ENCODE data around the gene SPATA31E1.
"Not testable (repeated sequence)": the region's sequence is repeated elsewhere in the genome, so short reads cannot be mapped to it uniquely, and the experiment has no call there.

The SPATA31E1 gene

GRCh38 chr9:87886210-87886932 lies 3.7 kb downstream of the SPATA31E1 start:
- DNase-seq: peak; percentile 40

DNA sequence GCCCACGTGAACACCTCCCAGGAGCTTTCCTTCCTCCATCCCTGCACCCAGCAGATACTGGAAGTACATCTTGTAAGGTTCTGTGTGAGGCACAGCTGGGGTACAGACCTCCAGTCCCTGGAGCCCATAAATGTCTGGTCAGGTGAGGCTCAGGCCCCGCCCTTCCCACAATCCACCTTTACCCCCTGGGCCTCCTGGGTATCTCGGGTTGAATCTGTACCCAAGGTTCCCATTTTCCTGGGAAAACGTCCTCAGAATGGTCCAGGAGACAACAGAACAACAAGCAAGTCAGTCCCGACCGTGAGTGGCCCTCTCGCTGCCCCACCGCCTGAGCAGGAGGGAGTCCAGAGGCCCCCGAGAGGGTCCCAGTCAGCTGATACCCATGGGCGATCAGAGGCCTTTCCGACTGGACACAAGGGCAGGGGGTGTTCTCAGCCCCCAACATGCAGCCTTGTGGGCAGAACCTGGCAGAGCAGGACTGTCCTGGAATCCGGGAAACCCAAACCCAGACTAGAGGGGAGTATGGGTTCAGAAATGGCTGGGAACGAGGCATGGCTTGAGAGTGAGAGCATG lies 4.3 kb downstream of the SPATA31E1 start:
- DNase-seq: no peak

DNA sequence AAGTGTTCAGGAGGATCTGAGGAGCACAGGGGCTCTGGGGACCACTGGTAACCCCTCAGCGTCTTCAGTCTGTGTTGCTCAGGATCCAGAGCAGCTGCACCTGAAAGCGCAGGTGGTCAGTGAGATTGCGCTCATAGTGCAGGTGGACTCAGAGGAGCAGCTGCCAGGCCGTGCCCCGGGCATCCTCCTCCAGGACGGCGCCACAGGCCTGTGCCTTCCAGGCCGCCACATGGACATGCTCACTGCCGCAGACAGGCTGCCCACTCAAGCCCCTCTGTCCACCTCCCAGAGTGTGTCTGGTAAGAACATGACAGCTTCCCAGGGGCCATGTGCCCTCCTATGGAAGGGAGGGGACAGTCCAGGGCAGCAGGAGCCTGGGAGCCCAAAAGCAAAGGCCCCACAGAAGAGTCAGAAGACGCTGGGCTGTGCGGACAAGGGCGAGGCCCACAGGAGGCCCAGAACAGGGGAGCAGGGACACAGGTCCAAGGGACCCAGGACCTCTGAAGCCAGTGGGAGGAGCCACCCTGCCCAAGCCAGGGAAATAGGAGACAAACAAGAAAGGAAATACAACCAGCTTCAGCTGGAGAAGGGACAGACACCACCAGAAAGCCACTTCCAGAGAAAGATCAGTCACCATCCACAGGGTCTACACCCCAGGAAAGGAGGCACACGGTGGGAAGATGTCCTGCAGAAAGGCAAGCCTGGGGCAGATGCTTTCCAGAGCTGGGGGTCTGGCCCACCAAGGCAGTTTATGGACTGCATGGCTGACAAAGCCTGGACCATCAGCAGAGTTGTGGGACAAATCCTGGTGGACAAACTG lies 5.2 kb downstream of the SPATA31E1 start:
- no peak for DNase-seq

DNA sequence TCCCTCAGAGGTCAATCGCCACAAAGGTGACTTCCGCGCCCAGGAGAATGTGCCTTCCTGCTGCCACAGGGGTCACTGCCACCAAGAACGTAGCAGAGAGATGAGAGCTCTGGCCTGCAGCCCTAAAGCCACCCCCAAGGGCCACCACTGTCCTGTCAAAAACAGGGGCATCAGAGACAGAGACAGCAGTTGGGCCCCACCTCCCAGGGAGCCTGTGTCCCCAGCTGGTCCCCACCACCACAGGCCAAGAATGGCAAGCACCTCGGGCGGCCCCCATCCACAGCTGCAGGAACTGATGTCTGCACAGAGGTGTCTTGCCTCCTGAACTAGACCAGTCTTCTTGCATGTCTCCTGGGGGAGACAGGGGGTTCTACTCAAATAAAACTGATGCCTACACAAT lies 5.8 kb downstream of the SPATA31E1 start:
- no peak for DNase-seq

DNA sequence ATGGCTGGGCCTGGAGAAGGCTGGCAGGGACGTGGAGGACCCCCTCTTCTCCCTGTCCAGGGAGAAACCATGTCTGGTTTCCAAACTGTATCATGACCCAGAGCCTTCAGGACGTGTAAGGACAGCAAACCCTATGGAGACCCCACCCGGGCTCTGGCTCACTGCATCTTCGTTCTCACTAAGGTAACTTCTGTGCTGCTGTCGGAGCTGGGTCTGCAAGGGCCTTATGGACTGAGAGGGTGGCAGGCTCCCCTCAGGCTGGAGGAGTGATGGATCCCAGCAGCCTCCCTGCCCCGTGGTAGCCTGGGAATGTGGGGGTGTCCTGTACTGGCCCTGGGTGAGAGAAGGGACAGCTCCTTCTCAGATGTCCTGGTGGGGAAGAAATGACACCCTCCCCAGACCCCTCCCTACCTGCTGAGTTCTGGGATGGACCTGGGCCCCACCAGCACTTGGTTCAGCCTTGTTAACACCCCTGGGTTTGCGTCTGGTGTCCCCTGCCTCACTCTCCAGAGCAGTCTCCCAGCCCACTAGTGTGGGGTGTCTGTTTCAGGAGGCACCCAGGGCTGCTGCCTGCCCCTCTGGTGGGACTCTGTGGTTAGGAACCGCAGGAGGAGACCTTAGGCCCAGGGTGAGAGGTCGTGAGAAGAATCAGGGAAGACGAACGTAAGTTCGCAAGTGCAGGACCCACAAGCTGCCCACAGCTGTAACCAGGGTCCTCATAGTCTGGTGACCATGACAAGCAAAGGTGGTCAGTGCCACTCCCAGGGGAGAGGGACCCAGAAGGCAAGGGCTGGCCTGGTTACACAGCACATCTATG lies 6.6 kb downstream of the SPATA31E1 start:
- no peak for DNase-seq

DNA sequence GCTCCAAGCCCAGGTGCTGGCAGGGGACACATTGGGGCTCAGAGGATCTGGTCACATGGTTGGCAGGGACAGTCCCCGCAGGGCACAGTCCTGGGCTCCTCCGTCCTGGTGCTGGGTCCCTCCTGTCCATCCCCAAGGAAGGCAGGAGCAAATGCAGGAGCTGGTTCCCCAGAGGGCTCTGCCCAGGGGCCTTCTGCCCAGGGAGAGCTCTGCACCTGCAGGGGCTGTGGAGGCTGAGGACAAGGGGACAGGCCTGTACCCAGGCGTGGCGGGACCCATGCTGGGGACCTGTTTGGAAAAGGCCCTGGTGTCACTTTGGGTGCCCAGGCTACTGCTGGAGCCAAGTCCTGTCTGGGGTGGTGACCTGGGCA lies 7.2 kb downstream of the SPATA31E1 start:
- DNase-seq: no peak

DNA sequence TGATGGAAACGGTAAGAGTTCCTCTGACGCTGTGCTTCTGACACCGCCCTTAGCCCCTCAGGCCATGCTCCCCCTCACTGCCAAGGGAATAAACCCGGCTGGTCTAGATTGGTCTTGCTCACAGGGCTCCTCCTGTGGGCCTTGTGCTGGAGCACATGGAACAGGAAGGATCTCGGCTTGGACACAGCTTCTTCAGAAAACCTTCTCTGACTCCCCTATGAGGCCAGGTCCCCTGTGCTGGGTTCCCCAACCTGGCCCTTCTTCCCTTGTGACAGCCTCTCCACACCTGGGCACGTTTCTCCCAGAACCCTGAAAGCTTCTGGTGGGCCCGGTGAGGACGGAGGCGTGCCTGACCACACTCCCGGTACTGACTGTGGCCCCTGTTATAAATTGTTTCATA lies 8.2 kb downstream of the SPATA31E1 start:
- no peak for DNase-seq

DNA sequence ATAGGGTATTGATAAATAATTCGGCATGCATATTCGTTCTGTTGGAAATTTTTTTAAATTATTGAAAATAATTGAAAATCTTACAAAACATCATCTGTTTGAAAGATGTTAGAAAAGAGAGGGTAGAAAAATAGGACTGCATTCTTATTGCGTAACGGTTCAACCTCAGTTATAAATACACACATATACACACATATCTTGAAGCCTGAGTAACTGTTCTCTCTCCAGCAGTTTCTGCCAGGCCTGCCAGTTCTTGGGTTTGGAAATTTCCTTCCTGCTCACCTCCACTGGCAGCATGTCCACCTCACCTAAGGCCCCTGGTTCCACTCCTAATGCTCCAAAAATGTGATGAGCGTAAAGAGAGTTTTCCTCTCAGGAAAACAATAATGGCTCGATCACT lies 9.1 kb downstream of the SPATA31E1 start:
- DNase-seq: no peak

- no peak for DNase-seq
Measured at GRCh38 chr9:87892956-87893355, 10.3 kb downstream of the SPATA31E1 start.

DNA sequence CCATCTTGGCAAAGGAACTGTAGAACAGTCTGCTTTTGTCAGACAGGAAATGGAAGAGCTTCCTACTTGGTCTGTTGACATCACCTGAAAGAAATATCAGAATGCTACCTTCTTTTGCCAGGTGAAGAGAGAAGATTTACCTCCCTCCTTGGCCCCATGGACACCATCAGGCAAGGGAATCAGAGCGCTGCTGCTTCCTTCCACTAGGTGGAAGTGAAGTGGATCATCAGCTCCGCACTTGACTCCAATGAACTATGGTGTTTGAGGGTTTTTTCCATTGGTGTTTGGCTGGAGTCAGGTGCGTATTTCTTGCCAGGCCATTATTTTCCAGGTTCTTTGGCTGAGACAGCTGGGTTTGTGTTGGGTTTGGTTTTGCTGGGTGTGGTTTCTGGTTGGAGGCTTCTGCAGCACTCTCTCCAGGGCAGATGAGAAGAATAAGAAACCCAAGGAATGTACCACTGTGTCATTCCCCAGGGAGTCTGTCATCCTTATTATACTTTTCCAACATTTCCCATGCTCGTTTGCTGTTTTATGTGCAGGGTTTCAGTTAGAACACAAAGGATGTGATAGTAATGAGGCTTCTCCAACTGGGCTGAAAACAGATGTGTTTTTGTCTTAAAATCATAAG lies 12.4 kb downstream of the SPATA31E1 start:
- no peak for DNase-seq

DNA sequence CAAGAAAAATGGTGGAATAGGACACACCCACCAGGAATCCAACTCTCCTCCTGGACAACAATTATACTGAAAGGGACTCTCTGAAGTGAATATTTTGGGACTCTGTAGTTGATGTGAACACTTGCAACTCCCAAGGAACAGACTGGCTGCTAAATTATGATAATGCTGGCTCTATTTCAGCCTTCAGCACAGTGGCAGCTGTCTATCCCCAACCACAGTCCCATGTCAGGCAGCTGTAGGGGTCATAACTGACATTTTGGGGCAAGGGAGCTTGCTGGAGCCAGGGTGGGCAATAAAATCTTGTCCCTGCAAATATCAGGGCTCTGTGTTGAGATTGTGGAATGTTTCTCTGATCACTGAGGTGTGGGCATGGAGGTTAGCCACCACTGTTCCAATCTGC lies 14.2 kb downstream of the SPATA31E1 start:
- DNase-seq: no peak

DNA sequence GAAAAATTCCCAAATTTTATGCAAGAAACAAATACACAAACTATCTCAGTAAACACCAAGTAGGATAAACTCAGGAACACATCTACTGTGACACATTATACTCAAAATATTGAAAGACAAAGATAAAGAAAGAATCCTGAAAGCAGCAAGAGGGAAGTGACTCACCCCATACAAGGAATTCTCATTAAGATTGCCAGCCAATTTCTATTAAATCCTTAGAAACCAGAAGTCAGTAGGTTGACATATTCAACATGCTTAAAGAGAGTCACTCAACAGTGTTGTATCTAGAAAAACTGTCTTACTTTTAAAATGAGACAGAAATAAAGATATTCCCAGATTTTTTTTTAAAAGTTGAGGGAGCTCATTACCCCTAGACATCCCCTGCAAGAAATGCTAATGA lies 15.5 kb downstream of the SPATA31E1 start:
- no peak for DNase-seq

- DNase-seq: not testable (repeated sequence)
Measured at GRCh38 chr9:87902371-87902770, 19.7 kb downstream of the SPATA31E1 start.

GRCh38 chr9:87909310-87910041 lies 26.8 kb downstream of the SPATA31E1 start:
- no peak for DNase-seq

DNA sequence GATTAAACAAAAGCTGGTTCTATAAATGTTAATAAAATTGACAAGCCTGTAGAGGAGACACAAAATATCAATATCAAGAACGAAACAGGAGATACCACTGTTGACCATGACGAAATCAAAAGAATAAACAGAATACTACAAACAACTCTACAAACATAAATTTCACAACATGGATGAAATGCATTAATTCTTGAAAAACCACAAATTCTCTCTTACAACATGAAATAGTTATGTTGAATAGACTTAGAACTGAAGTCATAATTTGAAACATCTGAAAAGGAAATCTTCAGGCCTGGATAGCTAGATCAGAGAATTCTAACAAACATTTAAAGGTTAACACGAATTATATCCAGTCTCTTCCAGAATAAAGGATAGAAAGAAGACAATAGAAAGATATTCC lies 28.1 kb downstream of the SPATA31E1 start:
- DNase-seq: no peak

- not testable (repeated sequence) for DNase-seq
Measured at GRCh38 chr9:87917662-87918061, 35.0 kb downstream of the SPATA31E1 start, which contains the start of gene SPATA31C1. TSS of gene SPATA31C1 (plus strand) at chr9:87917962.

DNA sequence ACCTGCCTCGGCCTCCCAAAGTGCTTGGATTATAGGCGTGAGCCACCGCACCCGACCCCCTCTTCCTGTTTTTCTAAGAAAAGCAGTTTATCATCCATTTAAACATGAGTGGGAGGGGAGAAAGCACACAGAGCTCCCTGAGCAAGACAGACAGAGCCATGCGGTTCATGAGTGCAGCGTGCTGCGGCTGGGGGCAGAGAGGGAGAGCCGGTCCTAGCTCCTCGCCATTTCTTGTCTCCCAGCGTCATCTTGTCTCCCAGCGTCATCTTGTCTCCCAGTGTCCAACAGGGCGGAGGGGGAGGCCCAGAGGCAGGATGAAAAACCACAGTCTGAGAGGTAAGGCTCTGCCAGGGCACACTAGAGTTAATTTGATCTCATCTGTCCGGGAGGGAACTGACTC lies 36.3 kb downstream of the SPATA31E1 start:
- DNase-seq: not testable (repeated sequence)

- not testable (repeated sequence) for DNase-seq
Measured at GRCh38 chr9:87921561-87921960, 38.9 kb downstream of the SPATA31E1 start.

DNA sequence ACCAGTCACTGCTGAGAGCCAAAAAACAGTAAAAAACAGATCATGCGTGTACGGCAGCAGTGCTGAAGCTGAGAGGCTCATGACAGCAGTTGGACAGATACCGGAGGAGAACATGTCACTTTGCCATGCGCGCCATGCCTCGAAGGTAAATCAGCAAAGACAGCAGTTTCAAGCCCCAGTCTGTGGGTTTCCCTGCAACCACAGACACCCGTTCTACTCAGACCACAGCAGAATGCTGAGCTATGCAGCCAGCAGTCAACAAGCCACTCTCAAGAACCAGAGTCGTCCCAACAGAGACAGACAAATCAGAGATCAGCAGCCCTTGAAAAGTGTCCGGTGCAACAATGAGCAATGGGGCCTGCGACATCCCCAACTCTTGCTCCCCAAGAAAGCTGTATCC lies 40.3 kb downstream of the SPATA31E1 start:
- DNase-seq: not testable (repeated sequence)

- DNase-seq: not testable (repeated sequence)
Measured at GRCh38 chr9:87924851-87925250, 42.2 kb downstream of the SPATA31E1 start.

DNA sequence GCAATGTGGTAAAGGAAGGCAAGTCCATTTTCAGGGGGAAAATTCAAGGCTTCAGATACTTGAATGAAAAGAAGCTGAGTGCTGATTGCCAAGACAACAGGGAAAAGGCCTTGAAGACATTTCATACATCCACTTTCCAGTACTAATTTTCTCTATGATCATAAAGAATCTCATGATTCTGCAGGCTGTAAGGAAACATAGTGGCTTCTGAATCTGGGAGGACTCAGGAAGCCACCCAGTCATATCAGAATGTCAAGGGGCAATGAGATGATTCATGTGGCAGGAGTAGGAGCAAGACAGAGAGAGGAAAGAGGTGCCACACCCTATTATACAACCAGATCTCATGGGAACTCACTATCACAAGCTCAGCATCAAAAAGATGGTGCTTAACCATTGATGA lies 46.5 kb downstream of the SPATA31E1 start:
- DNase-seq: not testable (repeated sequence)

- not testable (repeated sequence) for DNase-seq
Measured at GRCh38 chr9:87934444-87934843, 51.8 kb downstream of the SPATA31E1 start.
